Tongue (tissue), 2 donors: ENCODE data around the gene SCART1. TPM values are rescaled to one million over a fixed set of nuclear protein-coding genes. Genes with fewer than 3 reads are reported as not detected.
"Not testable (repeated sequence)": the region's sequence is repeated elsewhere in the genome, so short reads cannot be mapped to it uniquely, and the experiment has no call there.

Source experiments
- DNase-seq: peaks from one replicate; pipeline ENCODE4 v3.0.0-alpha.2; 2015
- total RNA-seq: library from RNA; depleted of rRNA; stranded (reverse); fragments of >200 nt; gene quantifications from one replicate; pipeline ENCODE4 v1.2.3, GENCODE V29; 2014

The SCART1 gene
- total RNA-seq, 1 donor from 2014 or later: 3.1 TPM

GRCh38 chr10:133456041-133456951 lies 2.6 kb downstream of the SCART1 start:
- DNase-seq: no peak

- DNase-seq: no peak
Measured at GRCh38 chr10:133457100-133457841, 3.5 kb downstream of the SCART1 start.

GRCh38 chr10:133458021-133458709 lies 4.4 kb downstream of the SCART1 start:
- no peak for DNase-seq

DNA sequence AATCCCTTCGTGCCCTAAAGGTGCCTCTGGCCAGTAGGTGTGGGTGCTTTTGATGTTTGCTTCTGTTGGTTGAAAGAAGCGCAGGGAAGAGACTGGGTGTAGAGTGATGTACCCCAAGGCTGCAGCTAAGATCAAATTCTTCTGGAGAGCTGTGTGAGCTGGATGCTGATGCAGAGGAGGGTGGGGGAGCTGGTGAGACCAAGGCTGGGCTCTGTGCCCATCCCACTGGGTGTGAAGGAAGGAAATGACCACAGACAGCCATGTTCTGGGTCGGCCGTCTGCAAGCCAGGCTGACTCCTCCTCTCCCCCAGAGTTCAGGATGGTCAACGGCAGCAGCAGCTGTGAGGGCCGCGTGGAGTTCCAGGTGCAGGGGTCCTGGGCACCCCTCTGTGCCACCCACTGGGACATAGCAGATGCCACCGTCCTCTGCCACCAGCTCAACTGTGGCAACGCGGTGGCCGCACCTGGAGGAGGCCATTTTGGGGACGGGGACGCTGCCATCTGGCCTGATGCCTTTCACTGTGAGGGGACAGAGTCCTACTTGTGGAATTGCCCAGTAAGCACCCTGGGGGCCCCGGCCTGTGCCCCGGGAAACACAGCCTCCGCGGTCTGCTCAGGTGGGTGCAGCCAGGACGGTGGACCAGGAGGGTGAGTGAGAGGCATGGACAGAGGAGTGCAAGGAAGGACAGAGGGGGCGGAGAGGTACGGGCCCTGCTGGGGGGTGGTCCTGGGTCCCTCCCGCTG lies 5.1 kb downstream of the SCART1 start:
- DNase-seq: no peak

DNA sequence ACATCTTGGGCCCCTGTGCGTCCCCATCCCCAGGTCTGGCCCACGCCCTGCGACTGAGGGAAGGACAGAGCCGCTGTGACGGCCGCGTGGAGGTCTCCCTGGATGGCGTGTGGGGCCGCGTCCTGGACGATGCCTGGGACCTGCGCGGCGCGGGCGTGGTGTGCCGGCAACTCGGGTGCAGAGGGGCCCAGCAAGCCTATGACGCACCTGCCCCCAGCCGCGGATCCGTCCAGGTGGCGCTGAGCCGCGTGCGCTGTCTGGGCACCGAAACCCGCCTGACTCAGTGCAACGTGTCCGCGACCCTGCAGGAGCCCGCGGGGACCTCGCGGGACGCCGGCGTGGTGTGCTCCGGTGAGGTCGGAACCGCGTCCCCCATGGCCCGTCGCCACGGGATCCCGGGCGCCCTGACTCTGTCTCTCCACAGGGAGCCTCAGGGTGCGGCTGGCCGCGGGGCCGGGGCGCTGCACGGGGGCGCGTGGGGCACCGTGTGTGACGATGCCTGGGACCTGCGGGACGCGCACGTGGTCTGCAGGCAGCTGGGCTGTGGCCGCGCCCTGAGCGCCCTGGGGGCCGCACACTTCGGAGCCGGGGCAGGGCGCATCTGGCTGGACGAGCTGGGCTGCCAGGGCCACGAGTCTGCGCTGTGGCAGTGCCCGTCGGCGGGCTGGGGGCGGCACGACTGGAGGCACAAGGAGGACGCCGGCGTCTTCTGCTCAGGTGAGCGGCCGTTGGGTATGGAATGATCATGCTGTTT lies 5.9 kb downstream of the SCART1 start:
- DNase-seq: no peak

- DNase-seq: no peak
Measured at GRCh38 chr10:133460208-133460769, 6.5 kb downstream of the SCART1 start.

DNA sequence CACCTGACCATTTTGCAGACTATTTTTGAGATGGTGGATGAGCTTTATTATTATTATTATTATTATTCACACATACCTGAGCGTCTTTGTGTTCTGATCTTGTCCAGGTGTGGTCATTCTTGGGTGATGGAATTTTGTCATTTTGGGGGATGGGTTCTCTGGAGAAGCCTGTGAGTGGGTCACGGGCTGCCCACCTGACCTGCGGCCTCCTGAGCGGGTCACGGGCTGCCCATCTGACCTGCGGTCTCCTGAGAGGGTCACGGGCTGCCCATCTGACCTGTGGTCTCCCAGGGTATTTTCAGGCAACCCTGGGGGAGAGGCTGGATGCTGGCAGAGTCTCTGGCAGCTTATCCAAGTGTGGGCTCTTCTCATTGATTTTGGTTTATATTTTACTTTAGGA lies 7.3 kb downstream of the SCART1 start:
- no peak for DNase-seq

GRCh38 chr10:133461841-133462240 lies 8.1 kb downstream of the SCART1 start:
- DNase-seq: no peak

- no peak for DNase-seq
Measured at GRCh38 chr10:133462512-133463305, 9.0 kb downstream of the SCART1 start.

DNA sequence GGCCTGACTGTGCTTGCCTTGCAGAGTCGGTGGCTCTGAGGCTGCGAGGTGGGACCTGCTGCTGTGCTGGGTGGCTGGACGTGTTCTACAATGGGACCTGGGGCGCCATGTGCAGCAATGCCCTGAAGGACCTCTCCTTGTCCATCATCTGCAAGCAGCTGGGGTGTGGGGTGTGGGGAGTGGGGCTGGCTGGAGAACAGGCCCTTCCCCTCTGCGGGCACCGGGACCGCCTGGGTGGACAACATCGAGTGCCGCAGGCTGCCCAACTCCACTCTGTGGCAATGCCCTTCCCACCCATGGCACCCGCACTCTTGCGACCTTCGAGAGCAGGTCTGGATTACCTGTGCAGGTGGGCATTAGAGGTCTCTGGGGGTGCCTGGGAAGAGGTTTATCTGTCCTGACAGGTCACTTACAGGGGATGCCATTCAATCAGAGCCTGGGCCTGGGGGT lies 10.9 kb downstream of the SCART1 start:
- no peak for DNase-seq

DNA sequence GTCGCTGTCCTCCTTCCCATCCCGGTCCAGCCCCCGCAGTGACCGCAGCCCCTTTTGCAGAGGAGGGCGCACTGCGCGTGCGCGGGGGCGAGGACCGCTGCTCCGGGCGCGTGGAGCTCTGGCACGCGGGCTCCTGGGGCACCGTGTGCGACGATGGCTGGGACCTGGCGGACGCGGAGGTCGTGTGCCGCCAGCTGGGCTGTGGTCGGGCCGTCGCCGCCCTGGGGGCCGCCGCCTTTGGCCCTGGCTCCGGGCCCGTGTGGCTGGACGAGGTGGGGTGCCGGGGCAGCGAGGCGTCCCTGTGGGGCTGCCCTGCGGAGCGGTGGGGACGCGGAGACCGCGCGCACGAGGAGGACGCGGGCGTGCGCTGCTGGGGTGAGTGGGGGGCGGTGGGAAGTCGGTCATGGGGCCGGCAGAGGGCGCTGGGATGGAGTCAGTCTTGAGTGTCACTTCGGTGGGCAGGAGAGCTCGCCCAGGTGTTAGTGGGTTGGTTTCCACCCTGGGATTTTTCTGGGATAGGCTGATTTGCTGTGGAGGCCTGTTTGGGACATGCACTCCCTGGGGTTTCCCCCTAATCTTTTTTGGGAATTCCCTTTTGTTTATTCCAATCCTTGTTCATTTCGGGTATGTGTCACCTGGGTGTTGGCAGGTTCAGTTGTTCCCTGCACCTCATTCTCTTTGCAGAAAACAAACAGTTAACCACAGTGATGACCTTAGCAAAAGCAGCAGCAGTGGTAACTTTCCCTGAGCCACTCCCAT lies 11.6 kb downstream of the SCART1 start:
- no peak for DNase-seq

DNA sequence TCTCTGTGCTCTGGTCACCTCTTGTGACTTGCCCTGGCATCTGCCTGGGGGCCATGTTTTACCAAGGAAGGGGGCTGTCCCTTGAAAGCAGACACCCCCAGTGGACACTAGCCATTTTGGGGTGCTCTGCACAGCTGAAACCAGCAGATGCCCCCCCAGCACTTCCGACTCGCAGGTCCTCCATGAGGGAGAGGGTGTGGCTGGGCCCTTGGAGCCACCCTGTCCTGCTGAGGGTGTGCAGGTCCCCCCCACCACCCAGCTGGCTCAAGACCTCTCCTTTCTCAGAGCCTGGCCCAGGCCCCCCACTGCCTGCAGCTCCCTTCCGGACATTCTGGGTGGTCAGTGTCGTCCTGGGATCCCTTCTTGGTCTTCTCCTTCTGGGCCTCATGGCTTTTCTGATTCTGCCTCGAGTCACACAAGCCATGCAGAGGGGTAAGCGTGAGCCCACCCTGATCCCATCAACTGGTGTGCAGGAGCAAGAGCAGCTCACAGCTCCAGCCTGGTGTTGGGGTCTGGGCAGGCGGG lies 12.3 kb downstream of the SCART1 start:
- no peak for DNase-seq

DNA sequence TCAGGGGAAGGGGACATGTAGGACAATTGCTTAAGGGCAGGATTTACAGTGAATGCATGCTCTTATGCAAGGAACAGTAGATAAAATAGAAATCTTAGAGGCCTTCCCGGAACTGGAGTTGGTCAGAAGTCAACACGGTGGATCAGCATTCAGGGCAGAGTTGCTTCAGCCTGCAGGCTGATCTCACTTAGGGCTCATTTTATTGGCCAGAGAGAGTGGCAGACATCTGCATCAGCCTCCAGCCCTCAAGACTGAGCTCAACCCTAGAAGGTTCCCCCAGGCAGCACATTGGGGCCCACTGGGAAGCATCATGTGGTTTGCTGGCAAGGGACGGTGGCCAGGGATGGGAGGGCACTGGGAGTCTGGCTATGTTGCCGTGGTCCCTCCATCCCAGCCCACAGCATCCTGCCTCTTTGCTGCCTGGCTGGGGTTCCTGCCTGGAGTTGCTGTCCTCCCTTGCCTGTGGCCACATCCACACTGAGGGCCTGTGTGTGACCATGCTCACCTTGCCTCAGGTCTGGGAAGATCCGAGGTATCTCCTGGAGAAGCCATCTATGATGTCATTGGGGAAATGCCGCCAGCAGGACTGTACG lies 13.0 kb downstream of the SCART1 start:
- no peak for DNase-seq

DNA sequence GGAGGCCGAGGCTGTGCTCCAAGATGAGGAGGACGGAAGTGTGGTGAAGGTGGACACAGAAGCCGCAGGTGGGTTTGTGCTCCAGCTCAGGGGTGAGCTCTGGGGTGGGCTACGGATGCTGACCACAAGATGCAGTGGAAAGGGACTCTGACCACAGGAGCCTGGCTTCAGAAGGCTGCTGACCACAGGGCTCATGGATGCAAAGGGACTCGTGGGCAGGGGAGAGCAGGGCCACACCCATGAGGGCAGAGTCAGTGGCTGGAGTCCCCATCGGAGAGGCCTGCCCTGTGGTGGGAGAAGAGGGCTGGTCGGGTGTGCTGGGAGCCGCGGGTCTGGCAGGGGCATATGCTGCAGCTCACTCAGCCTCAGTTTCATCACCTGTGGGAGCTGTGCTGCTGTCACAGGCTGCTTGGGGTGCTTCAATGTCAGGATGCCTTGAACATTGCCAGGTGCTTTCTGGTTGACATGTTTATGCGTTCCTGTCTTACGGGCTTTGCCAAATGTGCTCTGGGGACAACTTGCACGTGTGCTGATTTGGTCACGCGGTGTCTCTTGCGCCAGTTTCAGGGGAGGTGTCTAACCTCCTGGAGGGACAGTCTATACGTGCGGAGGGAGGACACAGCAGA lies 13.7 kb downstream of the SCART1 start:
- no peak for DNase-seq

DNA sequence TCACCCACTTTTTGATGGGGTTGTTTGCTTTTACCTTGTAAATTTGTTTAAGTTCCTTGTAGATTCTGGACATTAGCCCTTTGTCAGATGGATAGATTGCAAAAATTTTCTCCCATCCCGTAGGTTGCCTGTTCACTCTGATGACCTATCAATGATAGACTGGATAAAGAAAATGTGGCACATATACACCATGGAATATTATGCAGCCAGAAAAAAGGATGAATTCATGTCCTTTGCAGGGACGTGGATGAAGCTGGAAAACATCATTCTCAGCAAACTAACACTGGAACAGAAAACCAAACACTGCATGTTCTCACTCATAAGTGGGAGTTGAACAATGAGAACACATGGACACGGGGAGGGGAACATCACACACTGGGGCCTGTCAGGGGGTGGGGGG lies 15.5 kb downstream of the SCART1 start:
- not testable (repeated sequence) for DNase-seq

GRCh38 chr10:133471300-133472109 lies 17.8 kb downstream of the SCART1 start:
- DNase-seq: no peak

- no peak for DNase-seq
Measured at GRCh38 chr10:133473270-133473669, 19.5 kb downstream of the SCART1 start.
